Globus pallidus (tissue), 1 donor: Measurements from ENCODE around the gene SH3RF3.
"Not testable (repeated sequence)": the region's sequence is repeated elsewhere in the genome, so short reads cannot be mapped to it uniquely, and the experiment has no call there.

Experiments
- DNase-seq: peaks from one replicate; pipeline ENCODE4 v3.0.0-alpha.2; 2015; ENCODE audit warnings: low spot score

Gene SH3RF3

DNA sequence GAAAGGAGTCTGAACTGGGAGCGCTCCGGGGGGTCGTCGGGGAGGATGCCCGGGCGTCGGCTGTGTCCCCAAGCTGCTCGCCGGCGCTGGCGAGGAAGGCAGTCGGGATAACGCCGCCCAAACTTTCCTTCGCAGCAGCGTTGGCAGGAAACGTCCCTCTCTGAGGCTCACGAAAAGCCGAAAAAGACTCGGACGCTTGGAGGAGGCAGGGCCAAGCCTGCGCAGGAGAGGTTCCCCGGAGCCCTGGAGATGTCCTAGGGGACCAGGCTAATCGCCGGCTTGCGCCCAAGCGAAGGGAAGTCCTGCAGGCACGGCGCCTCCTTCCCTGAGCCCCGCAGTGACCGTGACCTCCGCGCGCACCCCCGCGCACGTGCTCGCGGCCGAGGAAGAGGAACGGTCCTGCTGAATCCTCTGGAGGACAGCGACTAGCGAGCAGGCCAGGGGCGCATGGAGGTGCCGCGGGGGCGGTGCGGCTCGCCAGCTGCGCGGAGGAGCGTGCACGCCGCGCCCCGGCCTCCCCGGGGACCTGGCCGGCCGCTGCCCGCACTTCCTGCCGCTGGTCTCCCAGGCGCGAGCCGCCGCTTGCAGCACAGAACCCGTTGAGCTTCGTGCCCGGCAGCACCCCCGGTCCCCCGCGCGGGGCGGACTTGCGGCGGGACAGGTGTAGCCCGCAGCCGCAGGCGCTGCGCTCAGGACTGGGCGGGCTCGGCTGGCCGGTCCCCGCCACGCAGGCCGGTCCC, at the start of gene SH3RF3:
Gene SH3RF3 (plus strand): TSS at position 590 of the 740 bp plus-strand sequence.
- DNase-seq: no peak

GRCh38 chr2:109079590-109079989, 49.4 kb upstream of the SH3RF3 start:
- no peak for DNase-seq

DNA sequence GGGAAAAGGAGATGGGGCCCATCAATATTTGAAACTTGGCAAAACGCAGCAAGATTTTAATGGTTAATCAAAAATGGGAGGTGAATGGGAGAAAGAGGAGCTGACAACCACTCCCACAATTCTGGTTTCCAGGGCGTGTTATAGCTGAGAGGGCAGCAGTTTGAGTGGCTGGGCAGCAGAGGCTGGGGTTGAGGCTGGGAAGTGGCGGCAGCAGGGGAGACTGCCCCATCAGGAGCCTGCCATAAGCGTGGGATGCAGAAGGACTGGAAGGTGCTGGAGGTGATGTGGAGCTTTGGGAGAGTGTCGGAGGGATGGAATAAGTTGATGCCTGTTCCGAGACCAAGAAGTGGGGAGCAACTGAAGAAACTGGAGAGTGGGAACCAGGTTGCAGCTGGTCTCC, 48.9 kb upstream of the SH3RF3 start:
- DNase-seq: no peak

DNA sequence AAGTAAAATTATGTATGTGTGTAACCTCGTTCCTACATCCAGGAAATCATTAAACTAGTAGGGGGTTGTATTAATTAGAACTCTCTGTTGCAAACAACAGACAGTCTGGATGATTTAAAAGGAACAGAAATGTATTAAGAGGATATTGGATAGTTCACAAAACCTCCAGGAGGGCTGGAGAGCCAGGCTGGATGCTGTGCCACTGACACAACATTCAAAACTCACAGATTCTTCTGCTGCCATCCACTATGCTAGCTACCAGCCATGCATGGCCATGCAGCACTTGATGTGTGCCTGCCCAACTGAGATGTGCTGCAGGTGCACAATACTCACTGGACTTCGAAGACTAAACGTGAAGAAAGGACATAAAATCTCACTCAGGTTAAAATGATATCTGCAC, 48.2 kb upstream of the SH3RF3 start:
- DNase-seq: no peak

GRCh38 chr2:109081374-109081773, 47.6 kb upstream of the SH3RF3 start:
- no peak for DNase-seq

GRCh38 chr2:109083771-109084170, 45.2 kb upstream of the SH3RF3 start:
- no peak for DNase-seq

GRCh38 chr2:109084341-109084740, 44.7 kb upstream of the SH3RF3 start:
- DNase-seq: no peak

- DNase-seq: no peak
Observed at GRCh38 chr2:109085912-109086742, 42.9 kb upstream of the SH3RF3 start.

- no peak for DNase-seq
Observed at GRCh38 chr2:109086743-109087020, 42.3 kb upstream of the SH3RF3 start.

DNA sequence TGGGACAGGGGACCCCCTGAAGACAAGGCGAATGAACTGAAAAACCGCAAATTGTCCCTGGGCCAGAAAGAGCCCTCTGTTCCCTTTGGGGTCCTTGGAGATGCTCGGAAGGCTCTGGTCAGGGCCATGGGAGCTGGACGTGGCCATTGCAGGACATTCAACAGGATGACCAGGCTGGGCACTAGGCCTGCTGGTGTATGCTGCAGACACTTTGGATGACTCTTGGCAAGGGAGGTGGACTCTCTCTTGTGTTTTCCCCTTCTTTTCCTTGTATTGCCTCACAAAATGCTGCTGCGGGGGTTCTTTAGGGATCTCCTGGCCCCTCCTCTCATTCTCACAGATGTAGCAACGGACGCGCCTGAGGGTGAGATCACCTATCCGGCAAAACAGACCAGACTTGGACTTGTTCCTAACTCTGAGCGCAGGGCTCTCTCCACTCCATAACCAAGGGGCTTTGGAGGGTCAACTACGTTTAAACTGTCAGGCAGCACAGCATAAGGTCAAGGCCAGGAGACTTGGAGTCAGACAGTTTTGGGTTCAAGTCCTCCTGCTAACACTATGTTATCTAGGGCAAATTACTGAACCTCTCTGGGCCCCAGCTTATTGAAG, 41.8 kb upstream of the SH3RF3 start:
- DNase-seq: no peak

DNA sequence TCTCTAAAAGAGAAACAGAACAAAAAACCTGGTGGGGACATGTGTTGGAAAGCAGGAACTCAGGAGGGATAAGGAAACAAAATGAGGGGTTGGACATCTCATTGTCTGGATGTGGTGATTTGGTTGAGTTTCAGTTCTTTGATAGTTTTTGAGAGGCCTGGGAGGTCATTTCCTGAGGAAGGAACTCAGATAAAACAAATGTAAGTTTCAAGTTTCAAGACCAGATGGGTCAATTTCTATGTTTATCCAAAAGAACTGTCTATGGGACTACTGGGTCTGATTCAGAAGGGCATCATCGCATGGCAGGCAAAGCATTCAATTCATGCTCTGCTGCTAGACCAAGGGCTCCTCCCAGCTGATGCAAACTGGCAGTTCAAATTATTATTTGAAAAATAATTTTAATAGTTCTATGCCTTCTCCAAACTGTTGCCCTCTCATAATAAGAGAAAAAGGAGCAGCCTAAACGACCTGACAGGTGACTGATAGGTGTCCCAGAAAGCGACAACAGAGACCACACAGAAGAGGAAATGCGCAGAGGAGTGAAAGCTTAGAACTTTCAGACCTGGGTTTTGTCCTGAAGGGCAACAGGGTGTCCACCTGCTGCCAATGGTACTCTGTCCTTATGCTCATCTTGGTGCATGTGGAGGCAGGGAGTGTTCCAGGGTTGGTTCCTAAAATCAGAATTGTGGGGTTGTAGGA, 39.3 kb upstream of the SH3RF3 start:
- DNase-seq: no peak

- DNase-seq: no peak
Observed at GRCh38 chr2:109091526-109091925, 37.5 kb upstream of the SH3RF3 start.

DNA sequence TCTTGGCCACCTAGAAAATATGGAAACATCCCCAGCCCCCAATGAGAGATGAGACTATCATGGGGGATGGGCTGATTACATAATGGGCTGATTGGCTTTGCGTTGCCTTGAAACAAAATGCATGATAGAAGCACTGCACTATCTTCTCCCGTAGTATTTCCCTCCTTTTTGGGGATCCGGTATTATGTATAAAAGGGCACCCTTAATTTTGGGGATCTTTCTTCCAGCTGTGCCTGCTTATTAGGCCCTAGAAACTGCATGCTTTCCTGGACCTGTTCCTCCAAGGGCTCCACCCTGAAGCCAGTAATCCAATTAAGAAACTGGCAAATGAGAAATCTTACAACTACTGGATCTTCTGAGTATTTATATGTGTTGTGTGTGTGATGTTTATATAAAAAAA, 34.9 kb upstream of the SH3RF3 start:
- no peak for DNase-seq

DNA sequence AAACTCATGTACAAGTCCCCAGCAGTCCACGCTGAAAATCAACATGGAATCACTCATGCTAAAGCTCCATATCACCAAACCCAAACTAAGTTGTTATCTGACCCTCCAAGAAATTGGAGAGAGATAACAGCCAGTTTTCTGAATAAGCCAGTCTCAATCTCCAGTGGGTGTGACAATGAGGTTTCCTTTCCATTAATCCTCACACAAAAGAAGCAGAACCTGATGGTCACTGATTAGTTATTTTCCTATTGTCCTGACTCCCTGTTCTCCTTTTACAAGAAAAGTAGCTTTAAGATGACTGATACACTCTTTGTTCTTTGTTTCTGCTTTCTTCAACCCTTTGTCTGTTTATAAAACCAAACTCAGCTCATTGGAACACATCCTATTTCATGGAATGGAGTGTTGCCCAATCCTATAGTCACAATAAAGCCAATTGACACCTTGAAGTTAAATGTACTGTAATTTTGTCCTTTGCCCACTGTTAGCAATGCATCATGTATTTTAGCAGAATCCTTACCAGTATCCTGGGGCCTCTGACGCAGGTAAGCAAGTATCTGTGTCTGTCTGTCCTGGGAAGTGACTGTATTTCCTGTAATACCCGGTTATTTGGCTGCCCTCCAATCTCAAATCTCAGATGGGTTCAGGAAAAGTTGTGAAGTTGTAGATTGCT, 30.6 kb upstream of the SH3RF3 start:
- no peak for DNase-seq

DNA sequence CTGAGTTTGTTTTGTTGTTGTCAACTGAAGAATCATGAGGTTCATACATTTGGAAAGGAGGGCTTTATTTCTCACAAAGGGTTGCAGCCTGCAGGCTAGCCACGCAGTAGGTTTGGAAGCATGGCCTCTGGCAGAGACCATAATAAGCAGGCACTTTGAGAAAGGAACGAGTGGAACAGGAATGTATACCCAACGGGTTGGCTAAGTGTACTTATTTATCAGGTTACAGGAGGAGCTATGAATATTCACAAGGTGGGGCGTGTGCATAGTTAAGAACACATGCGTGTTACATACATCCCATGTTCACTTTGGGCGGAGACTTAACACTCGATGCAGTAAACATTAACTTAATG, 30.1 kb upstream of the SH3RF3 start:
- DNase-seq: no peak

DNA sequence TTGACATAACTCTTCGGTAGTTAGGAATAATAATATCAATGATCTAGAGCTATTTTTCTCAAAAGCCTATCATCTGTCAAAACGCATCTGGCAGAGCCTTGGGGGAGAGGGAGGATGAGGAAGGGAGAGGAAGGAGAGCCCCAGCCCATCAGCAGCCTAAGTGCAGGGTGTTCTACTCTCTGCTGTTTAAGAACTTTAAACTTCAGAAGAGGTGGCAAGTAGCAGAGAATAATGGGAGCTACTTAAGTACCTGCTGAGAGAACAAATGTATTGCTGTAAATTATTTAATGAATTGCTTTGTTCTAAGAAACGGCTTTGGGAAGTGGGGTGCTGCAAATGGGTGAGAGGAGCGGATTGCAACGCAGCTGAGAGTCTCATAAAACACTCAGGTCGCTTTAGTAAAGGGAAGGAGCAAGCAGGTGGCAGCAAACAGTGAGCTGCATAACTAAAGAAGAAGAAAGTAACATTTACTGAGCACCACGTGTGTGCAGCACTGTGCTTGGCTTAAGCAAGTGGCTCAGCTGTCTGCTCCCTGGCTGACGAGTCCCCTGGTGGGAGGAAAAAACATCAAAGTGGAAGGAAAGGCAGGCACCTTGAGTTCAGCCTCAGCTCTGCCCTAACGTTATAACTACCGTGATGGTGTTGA, 26.3 kb upstream of the SH3RF3 start:
- DNase-seq: no peak

GRCh38 chr2:109105113-109105512, 23.9 kb upstream of the SH3RF3 start:
- no peak for DNase-seq

GRCh38 chr2:109108740-109109139, 20.3 kb upstream of the SH3RF3 start:
- DNase-seq: no peak

DNA sequence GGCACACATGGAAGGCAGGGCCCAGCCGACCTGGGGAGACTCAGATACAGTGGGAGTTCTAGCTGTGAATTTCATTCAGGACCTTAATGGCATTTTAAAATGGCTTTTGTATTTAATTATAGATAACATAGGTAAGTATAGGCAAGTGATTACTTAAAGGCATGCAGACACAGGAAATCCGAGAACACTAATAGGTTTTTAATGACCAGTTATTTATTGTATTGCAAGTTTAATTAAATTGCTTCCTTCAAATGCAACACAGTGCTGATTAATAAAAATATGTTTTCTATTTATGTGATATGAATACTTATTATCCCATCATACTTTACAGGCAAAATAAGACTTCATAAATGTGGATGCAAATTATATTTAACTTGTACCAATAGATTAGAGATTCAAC, 19.7 kb upstream of the SH3RF3 start:
- DNase-seq: no peak

GRCh38 chr2:109110170-109110569, 18.8 kb upstream of the SH3RF3 start:
- DNase-seq: no peak

DNA sequence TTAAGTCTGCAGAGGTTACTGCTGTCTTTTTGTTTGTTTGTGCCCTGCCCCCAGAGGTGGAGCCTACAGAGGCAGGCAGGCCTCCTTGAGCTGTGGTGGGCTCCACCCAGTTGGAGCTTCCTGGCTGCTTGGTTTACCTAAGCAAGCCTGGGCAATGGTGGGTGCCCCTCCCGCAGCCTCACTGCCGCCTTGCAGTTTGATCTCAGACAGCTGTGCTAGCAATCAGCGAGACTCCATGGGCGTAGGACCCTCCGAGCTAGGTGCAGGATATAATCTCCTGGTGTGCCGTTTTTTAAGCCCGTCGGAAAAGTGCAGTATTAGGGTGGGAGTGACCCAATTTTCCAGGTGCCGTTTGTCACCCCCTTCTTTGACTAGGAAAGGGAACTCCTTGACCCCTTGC, 11.8 kb upstream of the SH3RF3 start:
- DNase-seq: not testable (repeated sequence)

DNA sequence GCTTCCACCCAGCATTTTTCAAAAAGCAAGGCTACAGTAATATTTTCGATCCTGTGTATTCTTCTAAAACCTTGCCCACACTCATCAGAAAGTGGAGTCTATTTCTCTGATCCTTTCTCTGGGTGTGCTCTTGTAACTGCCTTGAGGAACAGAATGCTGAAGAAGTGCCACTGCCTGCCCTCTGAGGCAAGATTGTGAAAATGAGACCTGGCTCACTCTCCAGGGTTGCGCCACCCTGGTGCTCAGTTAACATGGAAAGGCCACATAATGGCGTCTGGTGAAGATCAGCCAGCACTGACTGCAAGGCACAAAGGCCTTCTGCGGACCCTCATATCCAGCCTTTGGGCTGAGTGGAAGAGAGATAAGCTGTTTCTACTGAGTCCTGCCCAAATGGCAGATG, 11.2 kb upstream of the SH3RF3 start:
- no peak for DNase-seq
